T-helper 2 cell treated with Interferon-gamma antibody and Interleukin-4, amounts not matched to agents 5 μg/mL and 100 μg/mL, for 36 hours (primary cell): ENCODE data around the gene ENO2.

Experiments used
- DNase-seq: peaks from one replicate; pipeline ENCODE4 v3.0.0; 2021; ENCODE audit warnings: low spot score
- H3K27ac Mint-ChIP-seq: one replicate; pipeline ENCODE4 v1.8.0; 2021; ENCODE audit warnings: mild to moderate bottlenecking, mixed read lengths
- H3K27me3 Mint-ChIP-seq: one replicate; pipeline ENCODE4 v1.8.0; 2021; ENCODE audit warnings: low read depth, mixed read lengths
- H3K36me3 Mint-ChIP-seq: one replicate; pipeline ENCODE4 v1.8.0; 2021; ENCODE audit warnings: low read depth, mixed read lengths
- H3K4me1 Mint-ChIP-seq: one replicate; pipeline ENCODE4 v1.8.0; 2021; ENCODE audit warnings: low read depth, mixed read lengths
- H3K4me3 Mint-ChIP-seq: one replicate; pipeline ENCODE4 v1.8.0; 2022; ENCODE audit warnings: mild to moderate bottlenecking, moderate library complexity, mixed read lengths
- H3K9me3 Mint-ChIP-seq: one replicate; pipeline ENCODE4 v1.8.0; 2021; ENCODE audit warnings: mixed read lengths

Gene ENO2

GRCh38 chr12:6928022-6928702, 13.8 kb downstream of the ENO2 start:
- no peak for DNase-seq
- no peaks in the 10 kb centered on the region for H3K9me3 Mint-ChIP-seq
- H3K4me3 Mint-ChIP-seq: peak overlapping the region; percentile 90
- peaks cover 6% of the 10 kb centered on the region for H3K36me3 Mint-ChIP-seq
- H3K4me1 Mint-ChIP-seq: peaks cover 54% of the 10 kb centered on the region
- H3K27me3 Mint-ChIP-seq: no peaks in the 10 kb centered on the region
- peak overlapping the region; percentile 86 for H3K27ac Mint-ChIP-seq

DNA sequence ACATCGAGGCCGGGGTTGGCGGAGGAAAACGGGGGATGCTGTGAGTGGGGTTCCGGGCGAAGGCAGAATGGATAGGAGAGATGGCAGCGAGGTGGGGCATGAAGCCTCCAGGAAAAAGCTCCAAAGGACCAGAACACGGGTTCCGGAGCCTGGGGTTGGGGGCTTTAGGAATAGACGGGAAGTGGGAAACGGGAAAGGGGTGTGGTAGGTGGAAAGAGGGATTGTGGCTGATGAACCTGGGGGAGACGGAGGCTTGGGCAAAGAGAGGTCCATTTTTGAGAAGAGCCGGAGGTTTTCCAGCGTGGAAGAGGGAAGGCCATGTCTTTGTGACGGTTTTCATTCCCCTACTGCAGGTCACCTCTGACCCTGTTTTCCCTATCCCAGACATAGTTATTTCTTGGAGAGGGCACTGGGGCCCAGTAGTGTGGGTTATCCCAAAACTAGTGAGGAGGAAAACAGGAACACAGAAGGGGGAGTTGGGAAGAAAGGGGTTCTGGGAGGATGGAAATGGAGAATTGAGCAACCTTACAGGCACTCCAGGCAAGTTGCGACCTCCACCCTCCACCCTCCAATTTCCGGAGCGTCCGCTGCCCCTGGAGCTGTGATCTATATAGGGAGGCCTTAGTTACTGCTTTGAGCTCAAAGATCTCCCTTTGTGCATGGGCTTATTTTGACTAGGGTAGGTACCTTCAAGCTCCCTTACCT, 14.5 kb downstream of the ENO2 start:
- Mint-ChIP-seq H3K9me3 (no peaks in the 10 kb centered on the region), H3K27ac (peak overlapping the region; percentile 86), H3K36me3 (peaks cover 8% of the 10 kb centered on the region), H3K4me3 (peak overlapping the region; percentile 90), H3K4me1 (peaks cover 60% of the 10 kb centered on the region), H3K27me3 (no peaks in the 10 kb centered on the region)
- no peak for DNase-seq

- H3K9me3 Mint-ChIP-seq: no peaks in the 10 kb centered on the region
- H3K4me3 Mint-ChIP-seq: peak overlapping the region; percentile 90
- no peaks in the 10 kb centered on the region for H3K27me3 Mint-ChIP-seq
- peaks cover 59% of the 10 kb centered on the region for H3K4me1 Mint-ChIP-seq
- H3K36me3 Mint-ChIP-seq: peaks cover 15% of the 10 kb centered on the region
- H3K27ac Mint-ChIP-seq: peak overlapping the region; percentile 82
- DNase-seq: no peak
Observed at GRCh38 chr12:6929466-6930452, 15.4 kb downstream of the ENO2 start.

- no peak for DNase-seq
Observed at GRCh38 chr12:6932766-6933165, 18.4 kb downstream of the ENO2 start.

DNA sequence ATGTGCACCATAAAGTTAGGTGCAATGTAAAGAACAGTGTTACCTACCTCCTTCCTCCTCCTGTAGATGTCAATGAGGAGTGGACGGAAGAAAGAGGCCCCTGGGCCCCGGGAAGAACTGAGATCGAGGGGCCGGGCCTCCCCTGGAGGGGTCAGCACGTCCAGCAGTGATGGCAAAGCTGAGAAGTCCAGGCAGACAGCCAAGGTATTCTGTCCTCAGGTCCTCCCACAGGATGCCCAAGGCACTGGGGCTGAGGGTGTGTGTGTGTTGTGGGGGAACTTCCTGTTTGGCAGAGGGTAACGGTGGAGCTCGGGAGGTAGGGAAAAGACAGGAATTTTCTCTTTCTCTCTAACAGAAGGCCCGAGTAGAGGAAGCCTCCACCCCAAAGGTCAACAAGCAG, 19.7 kb downstream of the ENO2 start:
- H3K4me1 Mint-ChIP-seq: peaks cover 63% of the 10 kb centered on the region
- H3K9me3 Mint-ChIP-seq: no peaks in the 10 kb centered on the region
- DNase-seq: no peak
- peaks cover 33% of the 10 kb centered on the region for H3K36me3 Mint-ChIP-seq
- H3K4me3 Mint-ChIP-seq: no peak overlapping the region
- peak overlapping the region; percentile 79 for H3K27ac Mint-ChIP-seq
- H3K27me3 Mint-ChIP-seq: no peaks in the 10 kb centered on the region

More at GRCh38 chr12:6932766-6933165, 18.4 kb downstream of the ENO2 start:
- Mint-ChIP-seq H3K4me1 (peaks cover 66% of the 10 kb centered on the region), H3K36me3 (peaks cover 34% of the 10 kb centered on the region), H3K4me3 (peak overlapping the region; percentile 38), H3K9me3 (no peaks in the 10 kb centered on the region), H3K27ac (peak overlapping the region; percentile 88), H3K27me3 (no peaks in the 10 kb centered on the region)

GRCh38 chr12:6935371-6936193, 21.2 kb downstream of the ENO2 start:
- Mint-ChIP-seq H3K9me3 (no peaks in the 10 kb centered on the region), H3K4me1 (peaks cover 54% of the 10 kb centered on the region), H3K27me3 (no peaks in the 10 kb centered on the region), H3K36me3 (peaks cover 35% of the 10 kb centered on the region), H3K27ac (peak overlapping the region; percentile 98), H3K4me3 (peak overlapping the region; percentile 85)
- no peak for DNase-seq

DNA sequence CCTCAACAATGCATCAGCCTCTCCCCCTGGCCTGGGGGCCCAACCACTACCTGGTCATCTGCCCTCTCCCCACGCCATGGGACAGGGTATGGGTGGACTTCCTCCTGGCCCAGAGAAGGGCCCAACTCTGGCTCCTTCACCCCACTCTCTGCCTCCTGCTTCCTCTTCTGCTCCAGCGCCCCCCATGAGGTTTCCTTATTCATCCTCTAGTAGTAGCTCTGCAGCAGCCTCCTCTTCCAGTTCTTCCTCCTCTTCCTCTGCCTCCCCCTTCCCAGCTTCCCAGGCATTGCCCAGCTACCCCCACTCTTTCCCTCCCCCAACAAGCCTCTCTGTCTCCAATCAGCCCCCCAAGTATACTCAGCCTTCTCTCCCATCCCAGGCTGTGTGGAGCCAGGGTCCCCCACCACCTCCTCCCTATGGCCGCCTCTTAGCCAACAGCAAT, 21.8 kb downstream of the ENO2 start:
- DNase-seq: no peak
- Mint-ChIP-seq H3K4me3 (peak overlapping the region; percentile 85), H3K27ac (peak overlapping the region; percentile 98), H3K27me3 (no peaks in the 10 kb centered on the region), H3K9me3 (no peaks in the 10 kb centered on the region), H3K4me1 (peaks cover 49% of the 10 kb centered on the region), H3K36me3 (peaks cover 34% of the 10 kb centered on the region)

- H3K36me3 Mint-ChIP-seq: peaks cover 34% of the 10 kb centered on the region
- H3K4me3 Mint-ChIP-seq: peak overlapping the region; percentile 85
- H3K9me3 Mint-ChIP-seq: no peaks in the 10 kb centered on the region
- H3K27ac Mint-ChIP-seq: peak overlapping the region; percentile 98
- peaks cover 49% of the 10 kb centered on the region for H3K4me1 Mint-ChIP-seq
- peak; percentile 62 for DNase-seq
- no peaks in the 10 kb centered on the region for H3K27me3 Mint-ChIP-seq
Observed at GRCh38 chr12:6936636-6937480, 22.5 kb downstream of the ENO2 start.

GRCh38 chr12:6937481-6938352, 23.3 kb downstream of the ENO2 start:
- peak overlapping the region; percentile 85 for H3K4me3 Mint-ChIP-seq
- H3K36me3 Mint-ChIP-seq: peaks cover 34% of the 10 kb centered on the region
- peak; percentile 92 for DNase-seq
- H3K27me3 Mint-ChIP-seq: no peaks in the 10 kb centered on the region
- H3K4me1 Mint-ChIP-seq: peaks cover 44% of the 10 kb centered on the region
- H3K9me3 Mint-ChIP-seq: no peaks in the 10 kb centered on the region
- peak overlapping the region; percentile 98 for H3K27ac Mint-ChIP-seq

DNA sequence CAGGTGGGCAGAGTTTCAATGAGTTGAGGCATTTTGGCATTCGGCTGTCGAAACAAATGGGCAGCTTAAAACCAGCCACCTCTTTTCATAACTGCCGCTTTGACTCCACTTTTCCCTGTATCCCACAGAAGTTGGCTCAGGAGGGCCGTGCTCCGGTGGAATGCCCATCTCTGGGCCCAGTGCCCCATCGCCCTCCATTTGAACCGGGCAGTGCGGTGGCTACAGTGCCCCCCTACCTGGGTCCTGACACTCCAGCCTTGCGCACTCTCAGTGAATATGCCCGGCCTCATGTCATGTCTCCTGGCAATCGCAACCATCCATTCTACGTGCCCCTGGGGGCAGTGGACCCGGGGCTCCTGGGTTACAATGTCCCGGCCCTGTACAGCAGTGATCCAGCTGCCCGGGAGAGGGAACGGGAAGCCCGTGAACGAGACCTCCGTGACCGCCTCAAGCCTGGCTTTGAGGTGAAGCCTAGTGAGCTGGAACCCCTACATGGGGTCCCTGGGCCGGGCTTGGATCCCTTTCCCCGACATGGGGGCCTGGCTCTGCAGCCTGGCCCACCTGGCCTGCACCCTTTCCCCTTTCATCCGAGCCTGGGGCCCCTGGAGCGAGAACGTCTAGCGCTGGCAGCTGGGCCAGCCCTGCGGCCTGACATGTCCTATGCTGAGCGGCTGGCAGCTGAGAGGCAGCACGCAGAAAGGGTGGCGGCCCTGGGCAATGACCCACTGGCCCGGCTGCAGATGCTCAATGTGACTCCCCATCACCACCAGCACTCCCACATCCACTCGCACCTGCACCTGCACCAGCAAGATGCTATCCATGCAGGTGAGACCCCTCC, 24.2 kb downstream of the ENO2 start:
- H3K9me3 Mint-ChIP-seq: no peaks in the 10 kb centered on the region
- H3K36me3 Mint-ChIP-seq: peaks cover 32% of the 10 kb centered on the region
- DNase-seq: no peak
- H3K4me3 Mint-ChIP-seq: peak overlapping the region; percentile 85
- H3K27me3 Mint-ChIP-seq: no peaks in the 10 kb centered on the region
- peak overlapping the region; percentile 98 for H3K27ac Mint-ChIP-seq
- peaks cover 41% of the 10 kb centered on the region for H3K4me1 Mint-ChIP-seq

DNA sequence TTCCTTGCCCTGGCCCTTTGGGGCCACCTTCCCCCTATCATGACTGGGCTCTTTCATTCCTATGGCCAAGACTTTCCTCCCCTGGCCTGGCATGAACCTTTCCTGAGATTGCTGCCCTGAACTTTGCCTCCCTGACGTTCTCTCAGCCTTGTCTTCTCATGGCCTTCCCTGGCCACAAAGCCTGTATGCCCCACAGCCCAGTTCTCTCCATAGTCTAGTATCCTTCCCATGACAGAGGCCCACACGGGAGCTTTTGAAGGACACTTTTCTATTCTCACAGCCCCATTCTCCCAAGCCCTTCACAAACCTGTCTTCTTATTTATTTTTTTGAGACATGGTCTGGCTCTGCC, 24.8 kb downstream of the ENO2 start:
- peaks cover 28% of the 10 kb centered on the region for H3K36me3 Mint-ChIP-seq
- H3K27me3 Mint-ChIP-seq: no peaks in the 10 kb centered on the region
- H3K4me3 Mint-ChIP-seq: peak overlapping the region; percentile 72
- no peak for DNase-seq
- peak overlapping the region; percentile 78 for H3K27ac Mint-ChIP-seq
- no peaks in the 10 kb centered on the region for H3K9me3 Mint-ChIP-seq
- H3K4me1 Mint-ChIP-seq: peaks cover 38% of the 10 kb centered on the region
